ENCODE results near the gene SHB.

DNA sequence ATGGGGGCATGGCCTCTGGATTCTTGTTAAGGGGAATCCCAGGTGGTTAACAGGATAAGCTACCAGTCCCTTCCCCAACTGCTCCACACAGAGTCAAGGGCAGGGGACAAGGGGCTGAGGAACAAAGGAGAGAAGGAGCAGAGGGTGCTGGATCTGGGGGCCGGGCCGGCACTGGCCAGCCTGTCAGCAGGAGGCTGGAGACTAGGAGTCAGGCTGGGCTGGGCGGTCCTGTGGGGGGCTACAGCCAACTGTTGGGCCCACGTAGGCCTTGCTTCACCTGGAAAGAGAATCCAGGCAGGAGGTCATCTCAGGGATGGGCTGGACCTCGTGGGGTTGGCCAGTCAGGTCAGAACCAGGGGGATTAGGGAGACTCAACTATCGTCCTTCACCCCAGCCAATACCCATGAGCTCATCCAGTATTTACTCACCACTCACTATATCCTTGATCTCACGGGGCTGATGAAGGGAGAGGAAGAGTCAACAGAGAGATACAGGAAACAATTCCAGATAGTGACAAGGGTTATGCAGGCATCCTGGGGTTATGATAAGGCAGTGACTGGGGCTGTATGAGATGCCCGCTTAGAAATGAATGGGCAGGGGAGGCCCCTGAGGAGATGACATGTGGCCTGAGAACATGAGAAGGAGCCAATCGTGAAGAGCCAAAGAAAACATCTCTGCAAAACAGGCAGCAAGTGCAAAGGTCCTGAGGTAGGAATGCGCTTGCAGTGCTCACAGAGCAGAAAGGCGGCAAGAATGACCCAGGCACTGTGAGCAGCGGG is 117.2 kb downstream of the SHB start:
- no peak for TF ChIP-seq CTCF (IDR thresholded peaks at IDR 0.05)
- TF ChIP-seq EZH2 (IDR thresholded peaks at IDR 0.05), result no peak
- TF ChIP-seq EZH2phosphoT487 (IDR thresholded peaks at IDR 0.05), result no peak
